Pulmonary artery endothelial cell (primary cell): ENCODE results near the gene CALHM2. TPM values are rescaled to one million over a fixed set of nuclear protein-coding genes. Genes with fewer than 3 reads are reported as not detected.

Experiments
- DNase-seq: peaks from one replicate; pipeline ENCODE4 v3.0.0-alpha.2; 2011; ENCODE audit warnings: low read depth, low spot score
- total RNA-seq: library from RNA; depleted of rRNA; stranded (reverse); fragments of >200 nt; gene quantifications from 2 replicates; pipeline ENCODE4 v1.2.3, GENCODE V29; 2014

The CALHM2 gene
- total RNA-seq, 1 donor from 2014 or later, result 9.6 TPM

- no peak for DNase-seq
These were observed 24.0 kb upstream of the CALHM2 start for GRCh38 chr10:103476046-103476768.

GRCh38 chr10:103475437-103475836, 23.3 kb upstream of the CALHM2 start:
- DNase-seq, result no peak

GRCh38 chr10:103474077-103474476, 21.9 kb upstream of the CALHM2 start:
- DNase-seq, result no peak

GRCh38 chr10:103473261-103473671, 21.1 kb upstream of the CALHM2 start:
- DNase-seq, result no peak

GRCh38 chr10:103472005-103472404, 19.8 kb upstream of the CALHM2 start:
- DNase-seq, result no peak

- DNase-seq, result no peak
These were observed 18.8 kb upstream of the CALHM2 start for GRCh38 chr10:103470761-103471653.

- no peak for DNase-seq
These were observed 17.0 kb upstream of the CALHM2 start for GRCh38 chr10:103469201-103469600.

GRCh38 chr10:103467406-103467805, 15.2 kb upstream of the CALHM2 start:
- DNase-seq, result no peak

- no peak for DNase-seq
These were observed 14.6 kb upstream of the CALHM2 start for GRCh38 chr10:103466734-103467133.

GRCh38 chr10:103465411-103466179, 13.4 kb upstream of the CALHM2 start:
- DNase-seq, result no peak

- no peak for DNase-seq
These were observed 11.3 kb upstream of the CALHM2 start for GRCh38 chr10:103463499-103463898.

GRCh38 chr10:103459615-103460014, 7.4 kb upstream of the CALHM2 start:
- DNase-seq, result no peak

- DNase-seq, result no peak
These were observed 6.5 kb upstream of the CALHM2 start, which contains the start of gene CALHM1 for GRCh38 chr10:103458720-103459119. Gene CALHM1 (minus strand): TSS chr10:103458900. CDS start chr10:103458751, 149 bp downstream.

GRCh38 chr10:103457896-103458583, 5.9 kb upstream of the CALHM2 start:
- no peak for DNase-seq

- no peak for DNase-seq
These were observed 5.1 kb upstream of the CALHM2 start for GRCh38 chr10:103457176-103457712.

- no peak for DNase-seq
These were observed 4.0 kb upstream of the CALHM2 start for GRCh38 chr10:103456074-103456660.

- DNase-seq, result no peak
These were observed 3.1 kb upstream of the CALHM2 start for GRCh38 chr10:103455235-103455634.

GRCh38 chr10:103454026-103454425, 1.9 kb upstream of the CALHM2 start:
- DNase-seq, result no peak

- DNase-seq, result no peak
These were observed 498 bp upstream of the CALHM2 start for GRCh38 chr10:103452506-103453230.
